Measurements from ENCODE around the gene NEK4.

NEK4 gene

GRCh38 chr3:52712291-52713212 is 58.2 kb downstream of the NEK4 start:
- H3K4me3 ChIP-seq (replicated peaks; ENCODE audit: low read depth, low read length): no peak overlapping the region
- DNase-seq (ENCODE audit: low read depth): no peak
- TF ChIP-seq CTCF (IDR thresholded peaks at IDR 0.05; ENCODE audit: low read length, missing control alignments): no peak

- H3K4me3 ChIP-seq (replicated peaks; ENCODE audit: low read depth, low read length): no peak overlapping the region
- no peak for TF ChIP-seq CTCF (IDR thresholded peaks at IDR 0.05; ENCODE audit: low read length, missing control alignments)
- no peak for DNase-seq (ENCODE audit: low read depth)
Measured at GRCh38 chr3:52710512-52710911, 60.2 kb downstream of the NEK4 start.

GRCh38 chr3:52707585-52707984 is 63.2 kb downstream of the NEK4 start:
- no peak overlapping the region for H3K4me3 ChIP-seq (replicated peaks; ENCODE audit: low read depth, low read length)
- TF ChIP-seq CTCF (IDR thresholded peaks at IDR 0.05; ENCODE audit: low read length, missing control alignments): no peak
- DNase-seq (ENCODE audit: low read depth): no peak

GRCh38 chr3:52705688-52706686 is 64.8 kb downstream of the NEK4 start, which contains the start of the genes GLT8D1 and SPCS1:
GLT8D1 (minus strand) TSS chr3:52705791; CDS start chr3:52700460, 5,331 bp downstream.
SPCS1 (plus strand) TSS chr3:52706106; CDS start chr3:52706247, 141 bp downstream.
- TF ChIP-seq CTCF (IDR thresholded peaks at IDR 0.05; ENCODE audit: low read length, missing control alignments): no peak
- DNase-seq (ENCODE audit: low read depth): peak; percentile 86
- peak within 1 kb of the TSS; percentile 83 for H3K4me3 ChIP-seq (replicated peaks; ENCODE audit: low read depth, low read length)

- H3K4me3 ChIP-seq (replicated peaks; ENCODE audit: low read depth, low read length): peak overlapping the region; percentile 83
- no peak for TF ChIP-seq CTCF (IDR thresholded peaks at IDR 0.05; ENCODE audit: low read length, missing control alignments)
- no peak for DNase-seq (ENCODE audit: low read depth)
Measured at GRCh38 chr3:52705438-52705687, 65.4 kb downstream of the NEK4 start.

- TF ChIP-seq CTCF (IDR thresholded peaks at IDR 0.05; ENCODE audit: low read length, missing control alignments): no peak
- peak; percentile 25 for DNase-seq (ENCODE audit: low read depth)
- peak overlapping the region; percentile 83 for H3K4me3 ChIP-seq (replicated peaks; ENCODE audit: low read depth, low read length)
Measured at GRCh38 chr3:52704611-52705437, 65.9 kb downstream of the NEK4 start.
